Activated T-helper 1 cell treated with anti-CD3 and anti-CD28 coated beads, Interleukin-12 subunit alpha, Interleukin-12 subunit beta, Interleukin-2, Interleukin-4 antibody, amounts not matched to agents 30 ng/mL and 10 ng/mL and 1 ng/mL, durations not matched to agents 14 hours and 24 hours and 36 hours (primary cell): ENCODE data around the gene MSRB2. TPM values are rescaled to one million over a fixed set of nuclear protein-coding genes. Genes with fewer than 3 reads are reported as not detected.

Experiments
- DNase-seq: peaks from one replicate; pipeline ENCODE4 v3.0.0; 2021; ENCODE audit warnings: low spot score
- H3K27ac Mint-ChIP-seq: one replicate; pipeline ENCODE4 v1.8.0; 2021; ENCODE audit warnings: mild to moderate bottlenecking, mixed read lengths
- H3K27me3 Mint-ChIP-seq: one replicate; pipeline ENCODE4 v1.8.0; 2022; ENCODE audit warnings: mild to moderate bottlenecking, moderate library complexity, mixed read lengths; ENCODE audit not compliant: insufficient read depth
- H3K36me3 Mint-ChIP-seq: one replicate; pipeline ENCODE4 v1.8.0; 2021; ENCODE audit warnings: low read depth, mixed read lengths
- H3K4me1 Mint-ChIP-seq: one replicate; pipeline ENCODE4 v1.8.0; 2021; ENCODE audit warnings: low read depth, mixed read lengths
- H3K4me3 Mint-ChIP-seq: one replicate; pipeline ENCODE4 v1.8.0; 2021; ENCODE audit warnings: mild to moderate bottlenecking, moderate library complexity, mixed read lengths
- H3K9me3 Mint-ChIP-seq: one replicate; pipeline ENCODE4 v1.8.0; 2021; ENCODE audit warnings: mixed read lengths
- intact Hi-C: fragments of 100-400 bp; cut with micrococcal nuclease; formaldehyde crosslinking; loops from one replicate; pipeline ENCODE4 v1.15.1; 2024
- total RNA-seq: library from RNA; stranded (reverse); gene quantifications from 2 replicates; pipeline ENCODE4 v1.2.3, GENCODE V29; 2022

Gene MSRB2
- total RNA-seq, 1 donor from 2014 or later: 3.0 TPM

GRCh38 chr10:23147035-23147434 lies 51.7 kb downstream of the MSRB2 start:
- H3K4me3 Mint-ChIP-seq: no peak overlapping the region
- no peak for DNase-seq
- no peaks in the 10 kb centered on the region for H3K27me3 Mint-ChIP-seq
- intact Hi-C loops: no loop called here
- no peaks in the 10 kb centered on the region for H3K4me1 Mint-ChIP-seq
- H3K9me3 Mint-ChIP-seq: no peaks in the 10 kb centered on the region
- H3K27ac Mint-ChIP-seq: no peak overlapping the region
- H3K36me3 Mint-ChIP-seq: no peaks in the 10 kb centered on the region

- intact Hi-C loops: no loop called here
Observed at GRCh38 chr10:23148214-23148613, 52.8 kb downstream of the MSRB2 start.

GRCh38 chr10:23150091-23150490 lies 54.7 kb downstream of the MSRB2 start:
- H3K27ac Mint-ChIP-seq: no peak overlapping the region
- H3K9me3 Mint-ChIP-seq: no peaks in the 10 kb centered on the region
- intact Hi-C loops: loop anchor here (10.0 kb wide), 1 partner anchor 845 kb away; no protein-coding TSS in a partner anchor
- H3K27me3 Mint-ChIP-seq: no peaks in the 10 kb centered on the region
- H3K4me1 Mint-ChIP-seq: no peaks in the 10 kb centered on the region
- no peak overlapping the region for H3K4me3 Mint-ChIP-seq
- H3K36me3 Mint-ChIP-seq: no peaks in the 10 kb centered on the region
- DNase-seq: no peak

More at GRCh38 chr10:23148214-23148613, 52.8 kb downstream of the MSRB2 start:
- H3K9me3 Mint-ChIP-seq: no peaks in the 10 kb centered on the region
- H3K4me3 Mint-ChIP-seq: no peak overlapping the region
- H3K27ac Mint-ChIP-seq: no peak overlapping the region
- H3K36me3 Mint-ChIP-seq: no peaks in the 10 kb centered on the region
- DNase-seq: no peak
- no peaks in the 10 kb centered on the region for H3K27me3 Mint-ChIP-seq
- no peaks in the 10 kb centered on the region for H3K4me1 Mint-ChIP-seq

GRCh38 chr10:23150610-23151009 lies 55.2 kb downstream of the MSRB2 start:
- no peak overlapping the region for H3K27ac Mint-ChIP-seq
- H3K36me3 Mint-ChIP-seq: no peaks in the 10 kb centered on the region
- H3K4me1 Mint-ChIP-seq: no peaks in the 10 kb centered on the region
- H3K27me3 Mint-ChIP-seq: no peaks in the 10 kb centered on the region
- DNase-seq: no peak
- no peak overlapping the region for H3K4me3 Mint-ChIP-seq
- intact Hi-C loops: loop anchor here (10.0 kb wide), 1 partner anchor 844 kb away; no protein-coding TSS in a partner anchor
- H3K9me3 Mint-ChIP-seq: no peaks in the 10 kb centered on the region

- no peaks in the 10 kb centered on the region for H3K27me3 Mint-ChIP-seq
- intact Hi-C loops: loop anchor here (10.0 kb wide), 1 partner anchor 844 kb away; no protein-coding TSS in a partner anchor
- H3K4me1 Mint-ChIP-seq: no peaks in the 10 kb centered on the region
- H3K9me3 Mint-ChIP-seq: no peaks in the 10 kb centered on the region
- no peak for DNase-seq
- no peaks in the 10 kb centered on the region for H3K36me3 Mint-ChIP-seq
- H3K27ac Mint-ChIP-seq: no peak overlapping the region
- H3K4me3 Mint-ChIP-seq: no peak overlapping the region
Observed at GRCh38 chr10:23151071-23151470, 55.7 kb downstream of the MSRB2 start.

GRCh38 chr10:23155169-23155568 lies 59.8 kb downstream of the MSRB2 start:
- H3K9me3 Mint-ChIP-seq: no peaks in the 10 kb centered on the region
- H3K27me3 Mint-ChIP-seq: peaks cover 2% of the 10 kb centered on the region
- H3K36me3 Mint-ChIP-seq: no peaks in the 10 kb centered on the region
- intact Hi-C loops: loop anchor here (5.0 to 10.0 kb wide), 3 partner anchors 840 to 1347 kb away; no protein-coding TSS in a partner anchor
- H3K4me3 Mint-ChIP-seq: no peak overlapping the region
- DNase-seq: no peak
- H3K4me1 Mint-ChIP-seq: peaks cover 4% of the 10 kb centered on the region
- no peak overlapping the region for H3K27ac Mint-ChIP-seq

GRCh38 chr10:23156447-23157150 lies 61.2 kb downstream of the MSRB2 start:
- Mint-ChIP-seq H3K4me1 (peaks cover 4% of the 10 kb centered on the region), H3K4me3 (no peak overlapping the region), H3K9me3 (no peaks in the 10 kb centered on the region), H3K27ac (no peak overlapping the region), H3K36me3 (no peaks in the 10 kb centered on the region), H3K27me3 (peaks cover 5% of the 10 kb centered on the region)
- no peak for DNase-seq
- intact Hi-C loops: loop anchor here (5.0 to 10.0 kb wide), 3 partner anchors 838 to 1346 kb away; no protein-coding TSS in a partner anchor

GRCh38 chr10:23157239-23157681 lies 61.9 kb downstream of the MSRB2 start:
- Mint-ChIP-seq H3K4me3 (no peak overlapping the region), H3K9me3 (no peaks in the 10 kb centered on the region), H3K4me1 (peaks cover 4% of the 10 kb centered on the region), H3K27ac (no peak overlapping the region), H3K36me3 (no peaks in the 10 kb centered on the region), H3K27me3 (peaks cover 5% of the 10 kb centered on the region)
- DNase-seq: no peak
- intact Hi-C loops: loop anchor here (5.0 to 10.0 kb wide), 3 partner anchors 838 to 1345 kb away; no protein-coding TSS in a partner anchor

GRCh38 chr10:23157691-23158369 lies 62.5 kb downstream of the MSRB2 start:
- no peak overlapping the region for H3K4me3 Mint-ChIP-seq
- intact Hi-C loops: loop anchor here (2.0 to 10.0 kb wide), 8 partner anchors 135 to 1399 kb away; no protein-coding TSS in a partner anchor
- H3K27ac Mint-ChIP-seq: no peak overlapping the region
- no peaks in the 10 kb centered on the region for H3K36me3 Mint-ChIP-seq
- H3K4me1 Mint-ChIP-seq: peaks cover 4% of the 10 kb centered on the region
- DNase-seq: no peak
- H3K27me3 Mint-ChIP-seq: peaks cover 5% of the 10 kb centered on the region
- no peaks in the 10 kb centered on the region for H3K9me3 Mint-ChIP-seq

- peaks cover 4% of the 10 kb centered on the region for H3K4me1 Mint-ChIP-seq
- intact Hi-C loops: loop anchor here (2.0 to 10.0 kb wide), 8 partner anchors 134 to 1398 kb away; no protein-coding TSS in a partner anchor
- H3K27me3 Mint-ChIP-seq: peaks cover 5% of the 10 kb centered on the region
- no peaks in the 10 kb centered on the region for H3K9me3 Mint-ChIP-seq
- DNase-seq: no peak
- no peak overlapping the region for H3K27ac Mint-ChIP-seq
- no peak overlapping the region for H3K4me3 Mint-ChIP-seq
- H3K36me3 Mint-ChIP-seq: no peaks in the 10 kb centered on the region
Observed at GRCh38 chr10:23158370-23158769, 63.0 kb downstream of the MSRB2 start.

GRCh38 chr10:23171232-23171876 lies 76.0 kb downstream of the MSRB2 start:
- H3K27ac Mint-ChIP-seq: no peak overlapping the region
- H3K27me3 Mint-ChIP-seq: peaks cover 56% of the 10 kb centered on the region
- DNase-seq: no peak
- no peaks in the 10 kb centered on the region for H3K36me3 Mint-ChIP-seq
- H3K9me3 Mint-ChIP-seq: no peaks in the 10 kb centered on the region
- no peak overlapping the region for H3K4me3 Mint-ChIP-seq
- H3K4me1 Mint-ChIP-seq: no peaks in the 10 kb centered on the region
- intact Hi-C loops: no loop called here
